ENCODE results near the gene MED12L.

The MED12L gene

DNA sequence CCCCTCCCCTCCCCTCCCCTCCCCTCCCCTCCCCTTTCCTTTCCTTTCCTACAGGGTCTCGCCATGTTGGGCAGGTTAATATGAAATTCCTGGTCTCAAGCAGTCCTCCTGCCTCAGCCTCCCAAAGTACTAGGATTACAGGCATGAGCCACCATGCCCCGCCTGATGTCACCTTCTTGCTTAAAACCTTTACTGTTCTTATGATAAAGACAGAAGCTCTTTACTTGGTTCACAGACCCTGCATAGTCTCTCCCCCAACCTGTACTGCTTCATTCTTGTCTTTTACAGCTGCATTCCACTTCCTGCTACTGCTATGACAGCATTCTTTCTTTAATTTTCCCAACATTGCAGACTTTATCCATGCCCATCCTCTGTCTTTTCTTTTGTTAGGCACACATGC is 20.8 kb downstream of the MED12L start:
- TF ChIP-seq SPI1 (IDR thresholded peaks at IDR 0.05; ENCODE audit: borderline replicate concordance, low read depth): no peak
- TF ChIP-seq, protein P1, sequence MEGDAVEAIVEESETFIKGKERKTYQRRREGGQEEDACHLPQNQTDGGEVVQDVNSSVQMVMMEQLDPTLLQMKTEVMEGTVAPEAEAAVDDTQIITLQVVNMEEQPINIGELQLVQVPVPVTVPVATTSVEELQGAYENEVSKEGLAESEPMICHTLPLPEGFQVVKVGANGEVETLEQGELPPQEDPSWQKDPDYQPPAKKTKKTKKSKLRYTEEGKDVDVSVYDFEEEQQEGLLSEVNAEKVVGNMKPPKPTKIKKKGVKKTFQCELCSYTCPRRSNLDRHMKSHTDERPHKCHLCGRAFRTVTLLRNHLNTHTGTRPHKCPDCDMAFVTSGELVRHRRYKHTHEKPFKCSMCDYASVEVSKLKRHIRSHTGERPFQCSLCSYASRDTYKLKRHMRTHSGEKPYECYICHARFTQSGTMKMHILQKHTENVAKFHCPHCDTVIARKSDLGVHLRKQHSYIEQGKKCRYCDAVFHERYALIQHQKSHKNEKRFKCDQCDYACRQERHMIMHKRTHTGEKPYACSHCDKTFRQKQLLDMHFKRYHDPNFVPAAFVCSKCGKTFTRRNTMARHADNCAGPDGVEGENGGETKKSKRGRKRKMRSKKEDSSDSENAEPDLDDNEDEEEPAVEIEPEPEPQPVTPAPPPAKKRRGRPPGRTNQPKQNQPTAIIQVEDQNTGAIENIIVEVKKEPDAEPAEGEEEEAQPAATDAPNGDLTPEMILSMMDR (IDR thresholded peaks at IDR 0.05; ENCODE audit: insufficient read depth, low read length): no peak
- no peak for TF ChIP-seq POLR2AphosphoS5 (IDR thresholded peaks at IDR 0.05; ENCODE audit: low read depth)
- TF ChIP-seq, protein P2, sequence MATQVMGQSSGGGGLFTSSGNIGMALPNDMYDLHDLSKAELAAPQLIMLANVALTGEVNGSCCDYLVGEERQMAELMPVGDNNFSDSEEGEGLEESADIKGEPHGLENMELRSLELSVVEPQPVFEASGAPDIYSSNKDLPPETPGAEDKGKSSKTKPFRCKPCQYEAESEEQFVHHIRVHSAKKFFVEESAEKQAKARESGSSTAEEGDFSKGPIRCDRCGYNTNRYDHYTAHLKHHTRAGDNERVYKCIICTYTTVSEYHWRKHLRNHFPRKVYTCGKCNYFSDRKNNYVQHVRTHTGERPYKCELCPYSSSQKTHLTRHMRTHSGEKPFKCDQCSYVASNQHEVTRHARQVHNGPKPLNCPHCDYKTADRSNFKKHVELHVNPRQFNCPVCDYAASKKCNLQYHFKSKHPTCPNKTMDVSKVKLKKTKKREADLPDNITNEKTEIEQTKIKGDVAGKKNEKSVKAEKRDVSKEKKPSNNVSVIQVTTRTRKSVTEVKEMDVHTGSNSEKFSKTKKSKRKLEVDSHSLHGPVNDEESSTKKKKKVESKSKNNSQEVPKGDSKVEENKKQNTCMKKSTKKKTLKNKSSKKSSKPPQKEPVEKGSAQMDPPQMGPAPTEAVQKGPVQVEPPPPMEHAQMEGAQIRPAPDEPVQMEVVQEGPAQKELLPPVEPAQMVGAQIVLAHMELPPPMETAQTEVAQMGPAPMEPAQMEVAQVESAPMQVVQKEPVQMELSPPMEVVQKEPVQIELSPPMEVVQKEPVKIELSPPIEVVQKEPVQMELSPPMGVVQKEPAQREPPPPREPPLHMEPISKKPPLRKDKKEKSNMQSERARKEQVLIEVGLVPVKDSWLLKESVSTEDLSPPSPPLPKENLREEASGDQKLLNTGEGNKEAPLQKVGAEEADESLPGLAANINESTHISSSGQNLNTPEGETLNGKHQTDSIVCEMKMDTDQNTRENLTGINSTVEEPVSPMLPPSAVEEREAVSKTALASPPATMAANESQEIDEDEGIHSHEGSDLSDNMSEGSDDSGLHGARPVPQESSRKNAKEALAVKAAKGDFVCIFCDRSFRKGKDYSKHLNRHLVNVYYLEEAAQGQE (IDR thresholded peaks at IDR 0.05; ENCODE audit: insufficient replicate concordance, low read depth): no peak
- no peak for TF ChIP-seq GABPA (IDR thresholded peaks at IDR 0.05; ENCODE audit: low read depth)
- no peak overlapping the region for H3K27ac ChIP-seq (replicated peaks)
- H3K27me3 ChIP-seq (ENCODE audit: insufficient read depth, poor library complexity, severe bottlenecking): peaks cover 3% of the 10 kb centered on the region

DNA sequence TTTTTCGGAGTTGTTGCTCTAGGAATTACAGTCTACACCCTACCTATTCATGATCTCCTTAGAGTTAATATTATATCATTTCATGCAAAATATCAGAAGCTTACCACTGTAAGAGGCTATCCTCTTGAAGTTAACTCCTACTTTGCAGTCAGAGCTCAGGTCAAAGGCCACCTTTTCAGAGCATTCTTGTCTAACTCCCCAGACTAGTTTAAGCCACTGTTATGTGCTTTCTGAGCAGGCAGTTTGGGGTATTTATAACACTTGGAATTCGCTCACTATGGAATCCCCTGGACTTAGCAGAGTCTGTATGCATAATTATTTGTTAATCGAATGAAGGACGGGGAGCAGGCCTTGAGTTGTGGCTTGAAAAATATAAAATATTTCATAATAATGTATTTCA is 21.7 kb downstream of the MED12L start:
- H3K4me3 ChIP-seq (replicated peaks; ENCODE audit: insufficient read depth, low read length): no peak overlapping the region
- DNase-seq (ENCODE audit: low read depth in 1 of 2, low spot score in 1 of 2): no peak
- H3K27ac ChIP-seq (replicated peaks): no peak overlapping the region
- peaks cover 3% of the 10 kb centered on the region for H3K27me3 ChIP-seq (ENCODE audit: insufficient read depth, poor library complexity, severe bottlenecking)
- TF ChIP-seq SPI1 (IDR thresholded peaks at IDR 0.05; ENCODE audit: borderline replicate concordance, low read depth): no peak
- no peak for TF ChIP-seq GABPA (IDR thresholded peaks at IDR 0.05; ENCODE audit: low read depth)
- TF ChIP-seq, protein P1 (IDR thresholded peaks at IDR 0.05; ENCODE audit: insufficient read depth, low read length): no peak
- TF ChIP-seq, protein P2 (IDR thresholded peaks at IDR 0.05; ENCODE audit: insufficient replicate concordance, low read depth): no peak
- TF ChIP-seq POLR2AphosphoS5 (IDR thresholded peaks at IDR 0.05; ENCODE audit: low read depth): no peak

More for the DNA sequence above, 20.8 kb downstream of the MED12L start:
- no peak for DNase-seq (ENCODE audit: low read depth in 1 of 2, low spot score in 1 of 2)
- H3K4me3 ChIP-seq (replicated peaks; ENCODE audit: insufficient read depth, low read length): no peak overlapping the region

DNA sequence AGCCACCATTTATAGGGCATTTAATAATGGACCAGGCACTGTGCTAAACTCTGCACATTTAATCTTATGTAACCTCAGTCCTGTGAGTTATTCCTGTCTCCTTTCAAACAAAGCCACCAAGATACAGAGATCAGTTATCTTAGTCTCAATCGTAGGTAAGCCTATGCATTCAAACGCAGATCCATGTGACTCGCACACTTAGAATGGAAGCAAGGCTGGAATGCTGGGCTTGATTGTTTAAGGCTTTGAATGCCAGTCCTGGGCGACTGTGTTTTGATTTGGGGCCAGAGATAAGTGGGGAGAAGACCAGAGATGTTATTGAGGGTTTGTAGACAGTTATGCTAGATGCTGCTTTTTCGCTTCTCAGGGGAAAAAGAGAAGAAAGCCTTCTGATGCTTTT is 22.2 kb downstream of the MED12L start:
- Histone ChIP-seq H3K27ac (replicated peaks) (no peak overlapping the region), H3K4me3 (replicated peaks; ENCODE audit: insufficient read depth, low read length) (no peak overlapping the region), H3K27me3 (ENCODE audit: insufficient read depth, poor library complexity, severe bottlenecking) (peaks cover 3% of the 10 kb centered on the region)
- no peak for DNase-seq (ENCODE audit: low read depth in 1 of 2, low spot score in 1 of 2)
- no peak for TF ChIP-seq SPI1 (IDR thresholded peaks at IDR 0.05; ENCODE audit: borderline replicate concordance, low read depth)
- TF ChIP-seq, protein P2 (IDR thresholded peaks at IDR 0.05; ENCODE audit: insufficient replicate concordance, low read depth): no peak
- no peak for TF ChIP-seq POLR2AphosphoS5 (IDR thresholded peaks at IDR 0.05; ENCODE audit: low read depth)
- TF ChIP-seq GABPA (IDR thresholded peaks at IDR 0.05; ENCODE audit: low read depth): no peak
- TF ChIP-seq, protein P1 (IDR thresholded peaks at IDR 0.05; ENCODE audit: insufficient read depth, low read length): no peak
